HL-60 (cell line): ENCODE measurements around the gene OPRD1.

Source experiments
- DNase-seq, 2 experiments: peaks; one replicate each; pipeline ENCODE4 v3.0.0-alpha.2; 2010 to 2020; ENCODE audit warnings: low read depth in 1 of 2, low spot score in 1 of 2
- H3K27ac ChIP-seq: fragments of 250-450 bp; sonication (Bioruptor Pico); replicated peaks from 2 replicates; pipeline ENCODE4 v1.5.1; 2020; ENCODE audit warnings: mild to moderate bottlenecking, moderate library complexity
- H3K27me3 ChIP-seq: fragments of 250-450 bp; sonication (Bioruptor Pico); 2 replicates; pipeline ENCODE4 v1.5.1; 2021; ENCODE audit warnings: mild to moderate bottlenecking, moderate library complexity; ENCODE audit not compliant: insufficient read depth, poor library complexity, severe bottlenecking
- H3K4me3 ChIP-seq: replicated peaks from 2 replicates; pipeline ENCODE4 v1.5.1; 2011; ENCODE audit warnings: mild to moderate bottlenecking, control low read depth, low read length; ENCODE audit not compliant: insufficient read depth
- CTCF ChIP-seq: IDR thresholded peaks from one replicate; pipeline ENCODE4 v1.5.1; 2011; ENCODE audit warnings: low read length, control low read depth, inconsistent platforms; ENCODE audit not compliant: insufficient read depth
- GABPA ChIP-seq: IDR thresholded peaks from 2 replicates; pipeline ENCODE4 v1.6.1; 2012; ENCODE audit warnings: low read depth
- POLR2AphosphoS5 ChIP-seq: IDR thresholded peaks from 2 replicates; pipeline ENCODE4 v1.6.1; 2012; ENCODE audit warnings: low read depth
- SPI1 ChIP-seq: IDR thresholded peaks from 2 replicates; pipeline ENCODE4 v1.6.1; 2012; ENCODE audit warnings: low read depth, mild to moderate bottlenecking, borderline replicate concordance
- TF ChIP-seq, protein P1 (sequence below): IDR thresholded peaks from 2 replicates; pipeline ENCODE4 v1.6.1; 2012; ENCODE audit warnings: low read depth; ENCODE audit not compliant: insufficient replicate concordance

Gene OPRD1

DNA sequence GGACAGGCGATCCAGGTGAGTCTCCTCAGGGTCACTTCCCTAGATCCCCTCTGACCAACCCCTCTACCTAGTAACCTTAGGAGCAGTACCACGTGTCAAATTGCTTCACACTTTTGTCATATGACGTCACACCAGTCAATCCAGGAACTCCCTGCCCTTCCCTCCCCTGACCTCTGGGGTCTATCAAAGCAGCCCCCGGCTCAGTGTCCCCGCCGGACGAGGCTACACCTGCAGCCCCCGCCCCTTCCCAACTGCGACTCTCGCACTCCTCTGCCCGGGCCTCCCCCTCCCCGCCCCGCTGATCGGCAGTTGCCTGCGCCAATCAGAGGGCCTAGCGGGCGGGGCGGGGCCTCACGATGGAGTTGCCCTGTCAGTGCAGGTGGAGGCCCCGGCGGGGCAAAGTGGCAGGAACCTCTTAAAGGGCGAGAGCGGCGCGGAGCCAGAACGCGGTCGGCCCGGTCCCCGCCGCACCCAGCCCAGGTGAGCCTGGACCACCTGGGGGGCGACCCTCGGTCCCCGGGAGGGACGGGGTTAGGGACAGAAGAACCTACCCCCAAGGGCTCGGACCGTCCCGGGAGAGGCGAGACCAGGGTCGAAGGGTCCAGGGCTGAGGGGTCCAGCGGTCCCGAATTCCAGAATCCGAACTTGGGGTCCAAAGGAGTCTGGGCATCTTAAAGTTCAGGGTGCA lies 74.9 kb downstream of the OPRD1 start:
- H3K4me3 ChIP-seq = peak overlapping the region; percentile 97
- TF ChIP-seq POLR2AphosphoS5 (peak; percentile 57), SPI1 (no peak; the same call in 1 of the 2 replicates)
- DNase-seq = peak; percentile 84 to 90
- H3K27me3 ChIP-seq = no peaks in the 10 kb centered on the region
- peak overlapping the region; percentile 83 for H3K27ac ChIP-seq

- peak overlapping the region; percentile 83 for H3K27ac ChIP-seq
- DNase-seq = peak in 1 of 2 experiments; percentile 50
- no peaks in the 10 kb centered on the region for H3K27me3 ChIP-seq
- peak overlapping the region; percentile 97 for H3K4me3 ChIP-seq
- TF ChIP-seq POLR2AphosphoS5 (no peak), SPI1 (no peak)
- TF ChIP-seq, protein P1, sequence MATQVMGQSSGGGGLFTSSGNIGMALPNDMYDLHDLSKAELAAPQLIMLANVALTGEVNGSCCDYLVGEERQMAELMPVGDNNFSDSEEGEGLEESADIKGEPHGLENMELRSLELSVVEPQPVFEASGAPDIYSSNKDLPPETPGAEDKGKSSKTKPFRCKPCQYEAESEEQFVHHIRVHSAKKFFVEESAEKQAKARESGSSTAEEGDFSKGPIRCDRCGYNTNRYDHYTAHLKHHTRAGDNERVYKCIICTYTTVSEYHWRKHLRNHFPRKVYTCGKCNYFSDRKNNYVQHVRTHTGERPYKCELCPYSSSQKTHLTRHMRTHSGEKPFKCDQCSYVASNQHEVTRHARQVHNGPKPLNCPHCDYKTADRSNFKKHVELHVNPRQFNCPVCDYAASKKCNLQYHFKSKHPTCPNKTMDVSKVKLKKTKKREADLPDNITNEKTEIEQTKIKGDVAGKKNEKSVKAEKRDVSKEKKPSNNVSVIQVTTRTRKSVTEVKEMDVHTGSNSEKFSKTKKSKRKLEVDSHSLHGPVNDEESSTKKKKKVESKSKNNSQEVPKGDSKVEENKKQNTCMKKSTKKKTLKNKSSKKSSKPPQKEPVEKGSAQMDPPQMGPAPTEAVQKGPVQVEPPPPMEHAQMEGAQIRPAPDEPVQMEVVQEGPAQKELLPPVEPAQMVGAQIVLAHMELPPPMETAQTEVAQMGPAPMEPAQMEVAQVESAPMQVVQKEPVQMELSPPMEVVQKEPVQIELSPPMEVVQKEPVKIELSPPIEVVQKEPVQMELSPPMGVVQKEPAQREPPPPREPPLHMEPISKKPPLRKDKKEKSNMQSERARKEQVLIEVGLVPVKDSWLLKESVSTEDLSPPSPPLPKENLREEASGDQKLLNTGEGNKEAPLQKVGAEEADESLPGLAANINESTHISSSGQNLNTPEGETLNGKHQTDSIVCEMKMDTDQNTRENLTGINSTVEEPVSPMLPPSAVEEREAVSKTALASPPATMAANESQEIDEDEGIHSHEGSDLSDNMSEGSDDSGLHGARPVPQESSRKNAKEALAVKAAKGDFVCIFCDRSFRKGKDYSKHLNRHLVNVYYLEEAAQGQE = no peak
These were observed 75.5 kb downstream of the OPRD1 start for GRCh38 chr1:28887419-28887834.

GRCh38 chr1:28887835-28888682 lies 76.1 kb downstream of the OPRD1 start:
- no peaks in the 10 kb centered on the region for H3K27me3 ChIP-seq
- no peak for TF ChIP-seq CTCF
- no peak for TF ChIP-seq SPI1
- TF ChIP-seq GABPA = no peak
- TF ChIP-seq, protein P1 = no peak
- TF ChIP-seq POLR2AphosphoS5 = no peak
- H3K27ac ChIP-seq = no peak overlapping the region; the same call in 1 of the 2 replicates
- H3K4me3 ChIP-seq = peak overlapping the region; percentile 97
- no peak for DNase-seq

- DNase-seq = no peak
These were observed 76.9 kb downstream of the OPRD1 start for GRCh38 chr1:28888915-28889314.

More at GRCh38 chr1:28888915-28889314, 76.9 kb downstream of the OPRD1 start:
- TF ChIP-seq POLR2AphosphoS5 (no peak), CTCF (no peak), SPI1 (no peak), GABPA (no peak)
- TF ChIP-seq, protein P1 = no peak
- Histone ChIP-seq H3K27ac (no peak overlapping the region), H3K4me3 (no peak overlapping the region), H3K27me3 (no peaks in the 10 kb centered on the region)
